Neural cell (in vitro differentiated cells): Measurements from ENCODE around the gene SDHAF2. TPM values are rescaled to one million over a fixed set of nuclear protein-coding genes. Genes with fewer than 3 reads are reported as not detected.

Experiments
- H2AFZ ChIP-seq: fragments of 200-600, 300-800 bp; sonication (generic), shearing (Covaris generic); 2 replicates; pipeline ENCODE4 v1.6.0; 2014; ENCODE audit warnings: low read depth, mild to moderate bottlenecking, antibody characterized with exemption, low read length, moderate library complexity
- H3F3A ChIP-seq: fragments of 200-600 bp; shearing (Covaris generic); 2 replicates; pipeline ENCODE4 v1.6.1; 2016; ENCODE audit warnings: mild to moderate bottlenecking, moderate library complexity, mixed read lengths, antibody characterized with exemption, low read length; ENCODE audit not compliant: insufficient read depth, poor library complexity, severe bottlenecking
- H3K27ac ChIP-seq: fragments of 200-600, 300-800 bp; sonication (generic), shearing (Covaris generic); 2 replicates; pipeline ENCODE4 v1.5.1; 2014; ENCODE audit warnings: mild to moderate bottlenecking, low read length, moderate library complexity
- H3K27me3 ChIP-seq: fragments of 300-800, 200-600 bp; sonication (generic), shearing (Covaris generic); 2 replicates; pipeline ENCODE4 v1.6.0; 2014; ENCODE audit warnings: mild to moderate bottlenecking, low read depth, low read length, moderate library complexity; ENCODE audit not compliant: insufficient read depth
- H3K36me3 ChIP-seq: fragments of 300-800, 200-600 bp; sonication (generic), shearing (Covaris generic); 2 replicates; pipeline ENCODE4 v1.5.1; 2014; ENCODE audit warnings: mild to moderate bottlenecking, antibody characterized with exemption, low read length, moderate library complexity; ENCODE audit not compliant: insufficient read depth
- H3K4me2 ChIP-seq: fragments of 300-800, 200-600 bp; sonication (generic), shearing (Covaris generic); 2 replicates; pipeline ENCODE4 v1.6.0; 2014; ENCODE audit warnings: mild to moderate bottlenecking, low read length
- H3K4me3 ChIP-seq: fragments of 300-800, 200-600 bp; sonication (generic), shearing (Covaris generic); 2 replicates; pipeline ENCODE4 v1.5.1; 2014; ENCODE audit warnings: mild to moderate bottlenecking, low read length, moderate library complexity
- H3K79me2 ChIP-seq: fragments of 200-600 bp; shearing (Covaris generic); replicated peaks from 2 replicates; pipeline ENCODE4 v1.6.0; 2014; ENCODE audit warnings: mild to moderate bottlenecking, low read length, moderate library complexity; ENCODE audit not compliant: insufficient read depth
- H3K9ac ChIP-seq: fragments of 300-800, 200-600 bp; sonication (generic), shearing (Covaris generic); 2 replicates; pipeline ENCODE4 v1.6.1; 2016; ENCODE audit warnings: mild to moderate bottlenecking, low read length, mixed read lengths
- H3K9me2 ChIP-seq: fragments of 200-600 bp; shearing (Covaris generic); 2 replicates; pipeline ENCODE4 v1.6.1; 2016; ENCODE audit warnings: mild to moderate bottlenecking, low read length, mixed read lengths; ENCODE audit not compliant: insufficient read depth
- H3K9me3 ChIP-seq: fragments of 200-600, 300-800 bp; sonication (generic), shearing (Covaris generic); 2 replicates; pipeline ENCODE4 v1.6.1; 2016; ENCODE audit warnings: mild to moderate bottlenecking, mixed run types, low read length, moderate library complexity, mixed read lengths
- H4K20me1 ChIP-seq: fragments of 200-600 bp; shearing (Covaris generic); 2 replicates; pipeline ENCODE4 v1.6.1; 2016; ENCODE audit warnings: mild to moderate bottlenecking, mixed run types; ENCODE audit not compliant: insufficient read depth
- CTCF ChIP-seq: fragments of 450-650 bp; IDR thresholded peaks from 2 replicates; pipeline ENCODE4 v1.5.1; 2014; ENCODE audit warnings: antibody characterized with exemption, mild to moderate bottlenecking, moderate library complexity; ENCODE audit not compliant: poor library complexity, severe bottlenecking
- EP300 ChIP-seq: fragments of 450-650 bp; conservative IDR thresholded peaks from 2 replicates; pipeline ENCODE4 v1.6.1; 2014; ENCODE audit warnings: antibody characterized with exemption, mild to moderate bottlenecking, moderate library complexity; ENCODE audit not compliant: poor library complexity, severe bottlenecking
- EZH2 ChIP-seq: fragments of 200-600, 300-800 bp; shearing (Covaris generic), sonication (generic); IDR thresholded peaks from 2 replicates; pipeline ENCODE4 v1.6.1; 2014; ENCODE audit warnings: antibody characterized with exemption, low read length, borderline replicate concordance, mild to moderate bottlenecking; ENCODE audit not compliant: insufficient read depth, poor library complexity, severe bottlenecking
- MXI1 ChIP-seq: fragments of 450-650 bp; conservative IDR thresholded peaks from 2 replicates; pipeline ENCODE4 v1.6.1; 2014; ENCODE audit warnings: antibody characterized with exemption, mild to moderate bottlenecking; ENCODE audit not compliant: poor library complexity, severe bottlenecking
- POLR2AphosphoS5 ChIP-seq: IDR thresholded peaks from 2 replicates; pipeline ENCODE4 v1.6.1; 2012
- RAD21 ChIP-seq: fragments of 450-650 bp; conservative IDR thresholded peaks from 2 replicates; pipeline ENCODE4 v1.6.1; 2014; ENCODE audit warnings: antibody characterized with exemption, mild to moderate bottlenecking, moderate library complexity
- REST ChIP-seq: IDR thresholded peaks from 2 replicates; pipeline ENCODE4 v1.6.1; 2012; ENCODE audit warnings: borderline replicate concordance
- SMC3 ChIP-seq: fragments of 450-650 bp; conservative IDR thresholded peaks from 2 replicates; pipeline ENCODE4 v1.6.1; 2014; ENCODE audit warnings: antibody characterized with exemption, mild to moderate bottlenecking, moderate library complexity; ENCODE audit not compliant: poor library complexity
- TAF1 ChIP-seq: IDR thresholded peaks from 2 replicates; pipeline ENCODE4 v1.6.1; 2012; ENCODE audit warnings: low read depth
- polyA plus RNA-seq: library from polyadenylated mRNA; depleted of rRNA; stranded (reverse); fragments of >200 nt; gene quantifications from 2 replicates; pipeline ENCODE4 v1.2.3, GENCODE V29; 2014

Gene SDHAF2
- polyA plus RNA-seq, 1 donor from 2014 or later, result 54.5 TPM

GRCh38 chr11:61473370-61474012, 43.6 kb downstream of the SDHAF2 start:
- Histone ChIP-seq H4K20me1 (no peaks in the 10 kb centered on the region), H3K9ac (no peak overlapping the region), H3F3A (no peaks in the 10 kb centered on the region), H3K9me2 (no peaks in the 10 kb centered on the region), H3K4me3 (no peak overlapping the region), H3K9me3 (no peaks in the 10 kb centered on the region), H3K79me2 (no peaks in the 10 kb centered on the region), H2AFZ (no peak overlapping the region), H3K36me3 (no peaks in the 10 kb centered on the region), H3K4me2 (no peak overlapping the region), H3K27ac (no peak overlapping the region), H3K27me3 (no peaks in the 10 kb centered on the region)
- no peak for TF ChIP-seq MXI1
- no peak for TF ChIP-seq EP300
- TF ChIP-seq TAF1, result no peak
- no peak for TF ChIP-seq RAD21
- no peak for TF ChIP-seq EZH2
- no peak for TF ChIP-seq POLR2AphosphoS5
- no peak for TF ChIP-seq CTCF
- no peak for TF ChIP-seq REST
- no peak for TF ChIP-seq SMC3

- Histone ChIP-seq H3K9me3 (no peaks in the 10 kb centered on the region), H3K36me3 (no peaks in the 10 kb centered on the region), H3F3A (no peaks in the 10 kb centered on the region), H3K4me3 (no peak overlapping the region), H4K20me1 (no peaks in the 10 kb centered on the region), H3K4me2 (no peak overlapping the region), H3K27me3 (no peaks in the 10 kb centered on the region), H3K9ac (no peak overlapping the region), H3K79me2 (no peaks in the 10 kb centered on the region), H3K9me2 (no peaks in the 10 kb centered on the region), H2AFZ (no peak overlapping the region), H3K27ac (no peak overlapping the region)
- no peak for TF ChIP-seq TAF1
- TF ChIP-seq REST, result no peak
- no peak for TF ChIP-seq CTCF
- TF ChIP-seq SMC3, result no peak
- no peak for TF ChIP-seq MXI1
These were observed 44.2 kb downstream of the SDHAF2 start for GRCh38 chr11:61474013-61474643.
